Lower leg skin (tissue), 3 donors: ENCODE measurements around the gene PANK1.

Source experiments
- CTCF ChIP-seq, 3 donors: fragments of 450-650 bp; IDR thresholded peaks; one replicate each; pipeline ENCODE4 v1.5.1; 2016; ENCODE audit warnings: antibody characterized with exemption in 3 of 3, mild to moderate bottlenecking in 3 of 3, moderate library complexity in 2 of 3
- POLR2A ChIP-seq, 2 donors: fragments of 450-650 bp; IDR thresholded peaks; one replicate each; pipeline ENCODE4 v1.6.1; 2016 to 2017; ENCODE audit warnings: antibody characterized with exemption in 2 of 2, mild to moderate bottlenecking in 1 of 2, moderate library complexity in 1 of 2

- TF ChIP-seq CTCF (IDR thresholded peaks at IDR 0.05), result no peak
- TF ChIP-seq POLR2A (IDR thresholded peaks at IDR 0.05), result no peak
Measured at GRCh38 chr10:89637113-89637512, 7.9 kb downstream of the PANK1 start.
